Neural progenitor cell (in vitro differentiated cells): ENCODE measurements around the gene EFNB2.

ENCODE experiments used
- CTCF ChIP-seq: fragments of 200-600 bp; sonication (generic); IDR thresholded peaks from 2 replicates; pipeline ENCODE4 v1.5.1; 2017; ENCODE audit warnings: antibody characterized with exemption, mild to moderate bottlenecking
- EZH2 ChIP-seq: fragments of 200-600 bp; sonication (generic); IDR thresholded peaks from 2 replicates; pipeline ENCODE4 v1.6.1; 2017; ENCODE audit warnings: antibody characterized with exemption, mild to moderate bottlenecking, moderate library complexity
- EZH2phosphoT487 ChIP-seq: fragments of 200-600 bp; sonication (generic); IDR thresholded peaks from 2 replicates; pipeline ENCODE4 v1.6.1; 2017; ENCODE audit warnings: antibody characterized with exemption

DNA sequence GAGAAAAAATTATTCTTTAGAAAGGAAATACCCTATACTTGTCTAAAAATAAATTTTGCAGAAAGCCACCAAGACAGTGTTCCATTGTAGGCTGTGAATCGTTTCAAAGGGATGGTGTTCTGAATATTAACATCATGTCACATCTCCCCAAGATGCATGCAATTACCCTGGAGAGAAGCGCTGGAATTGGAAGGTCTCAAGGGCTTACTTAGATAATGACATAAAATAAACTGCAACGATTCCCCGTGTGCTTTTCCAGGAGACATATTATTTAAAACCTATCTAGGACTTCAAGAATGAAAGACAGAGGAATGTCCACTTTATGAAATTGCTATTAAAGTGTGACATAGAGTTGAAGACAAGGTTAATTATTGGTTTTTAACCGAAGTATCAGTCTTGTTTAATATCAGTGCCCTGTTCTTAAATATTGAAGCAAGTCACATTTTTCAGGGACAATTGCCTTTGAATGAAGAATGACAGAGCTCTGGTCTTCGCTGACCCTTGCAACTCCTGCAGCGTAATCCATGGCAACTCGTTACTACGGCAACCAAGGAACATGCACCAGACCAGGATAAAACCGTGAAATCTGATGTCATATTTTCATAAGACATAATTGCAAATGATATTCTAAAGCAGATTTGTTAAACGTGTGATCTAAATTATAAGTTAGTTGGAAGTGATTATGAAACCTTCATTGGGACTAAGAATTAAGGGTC is 91.7 kb downstream of the EFNB2 start:
- TF ChIP-seq CTCF (no peak), EZH2 (no peak), EZH2phosphoT487 (no peak)
